HEK293 (cell line): ENCODE results near the gene PRKG1.

ENCODE experiments used
- CTCF ChIA-PET: fragments of 350-600 bp; formaldehyde crosslinking; extraction: SDS; loops from one replicate; lab custom pipeline; 2021; ENCODE audit warnings: antibody characterized with exemption; lab: Yijun Ruan, JAX
- POLR2A ChIA-PET: fragments of 300-600 bp; formaldehyde crosslinking; extraction: SDS; loops from one replicate; lab custom pipeline; 2020; ENCODE audit warnings: antibody characterized with exemption, inconsistent platforms; lab: Yijun Ruan, JAX
- H3K27ac ChIP-seq: fragments of 200-500 bp; sonication (Bioruptor generic); 2 replicates; pipeline ENCODE4 v1.5.1; 2014; ENCODE audit warnings: low read depth, low read length, control low read depth, inconsistent platforms; ENCODE audit errors: extremely low read depth
- H3K36me3 ChIP-seq, 2 experiments: fragments of 200-500 bp in 1 of 2; sonication (Bioruptor generic) in 1 of 2; 1 replicate in 1 of 2; 2 replicates in 1 of 2; pipeline ENCODE4 v1.5.1; 2014 to 2017; ENCODE audit warnings: inconsistent platforms in 2 of 2, low read length in 2 of 2; ENCODE audit not compliant: control insufficient read depth in 2 of 2, insufficient read depth in 1 of 2
- H3K4me1 ChIP-seq: fragments of 200-500 bp; sonication (Bioruptor generic); 2 replicates; pipeline ENCODE4 v1.5.1; 2014; ENCODE audit warnings: mild to moderate bottlenecking, low read length, inconsistent platforms; ENCODE audit not compliant: control insufficient read depth, insufficient read depth
- H3K4me3 ChIP-seq: 2 replicates; pipeline ENCODE4 v1.5.1; 2011; ENCODE audit warnings: low read depth, mild to moderate bottlenecking, control low read depth, low read length, moderate library complexity
- H3K9me3 ChIP-seq: fragments of 200-500 bp; sonication (Bioruptor generic); 2 replicates; pipeline ENCODE4 v1.5.1; 2014; ENCODE audit warnings: low read depth, low read length, inconsistent platforms; ENCODE audit not compliant: control insufficient read depth, insufficient read depth
- MZF1 ChIP-seq: fragments of 450-650 bp; formaldehyde crosslinking; IDR thresholded peaks from 2 replicates; pipeline ENCODE4 v1.5.1; 2017; ENCODE audit warnings: missing biosample characterization, missing genetic modification characterization, borderline replicate concordance
- ZEB2 ChIP-seq: fragments of 450-650 bp; formaldehyde crosslinking; IDR thresholded peaks from 2 replicates; pipeline ENCODE4 v1.5.1; 2016; ENCODE audit warnings: missing biosample characterization, missing genetic modification characterization
- ZIC2 ChIP-seq: fragments of 450-650 bp; formaldehyde crosslinking; IDR thresholded peaks from 2 replicates; pipeline ENCODE4 v1.5.1; 2016; ENCODE audit warnings: missing biosample characterization, missing genetic modification characterization
- ZNF114 ChIP-seq: fragments of 450-650 bp; formaldehyde crosslinking; IDR thresholded peaks from 2 replicates; pipeline ENCODE4 v1.5.0; 2017; ENCODE audit warnings: missing biosample characterization, missing genetic modification characterization
- ZNF133 ChIP-seq: fragments of 450-650 bp; formaldehyde crosslinking; IDR thresholded peaks from 2 replicates; pipeline ENCODE4 v1.5.1; 2016; ENCODE audit warnings: missing biosample characterization, missing genetic modification characterization
- ZNF19 ChIP-seq: fragments of 450-650 bp; formaldehyde crosslinking; IDR thresholded peaks from 2 replicates; pipeline ENCODE4; 2016; ENCODE audit warnings: missing biosample characterization, missing genetic modification characterization, low read depth
- ZNF221 ChIP-seq: fragments of 450-650 bp; formaldehyde crosslinking; IDR thresholded peaks from 2 replicates; pipeline ENCODE4 v1.5.1; 2017; ENCODE audit warnings: missing biosample characterization, missing genetic modification characterization, borderline replicate concordance
- ZNF223 ChIP-seq: fragments of 450-650 bp; formaldehyde crosslinking; IDR thresholded peaks from 2 replicates; pipeline ENCODE4 v1.5.1; 2016; ENCODE audit warnings: missing biosample characterization, missing genetic modification characterization
- ZNF423 ChIP-seq: fragments of 450-650 bp; formaldehyde crosslinking; IDR thresholded peaks from 2 replicates; pipeline ENCODE4 v1.5.1; 2016; ENCODE audit warnings: missing biosample characterization, missing genetic modification characterization
- ZNF549 ChIP-seq: fragments of 450-650 bp; IDR thresholded peaks from 2 replicates; pipeline ENCODE4 v1.5.1; 2018; ENCODE audit warnings: missing biosample characterization, missing genetic modification characterization, mild to moderate bottlenecking, inconsistent platforms, moderate library complexity
- ZNF610 ChIP-seq: fragments of 450-650 bp; formaldehyde crosslinking; IDR thresholded peaks from 2 replicates; pipeline ENCODE4 v1.5.1; 2016; ENCODE audit warnings: missing biosample characterization, missing genetic modification characterization, borderline replicate concordance
- ZNF621 ChIP-seq: fragments of 450-650 bp; formaldehyde crosslinking; IDR thresholded peaks from 2 replicates; pipeline ENCODE4 v1.5.1; 2017; ENCODE audit warnings: missing biosample characterization, missing genetic modification characterization
- ZNF623 ChIP-seq: fragments of 450-650 bp; formaldehyde crosslinking; IDR thresholded peaks from 2 replicates; pipeline ENCODE4 v1.5.1; 2016; ENCODE audit warnings: missing biosample characterization, missing genetic modification characterization
- ZNF677 ChIP-seq: fragments of 450-650 bp; IDR thresholded peaks from 2 replicates; pipeline ENCODE4 v1.5.0; 2018; ENCODE audit warnings: missing biosample characterization, mild to moderate bottlenecking, missing genetic modification characterization, moderate library complexity
- ZNF701 ChIP-seq: fragments of 450-650 bp; formaldehyde crosslinking; IDR thresholded peaks from 2 replicates; pipeline ENCODE4 v1.5.1; 2016; ENCODE audit warnings: missing biosample characterization, missing genetic modification characterization
- ZNF837 ChIP-seq: fragments of 450-650 bp; formaldehyde crosslinking; IDR thresholded peaks from 2 replicates; pipeline ENCODE4 v1.5.1; 2016; ENCODE audit warnings: missing biosample characterization, missing genetic modification characterization
- TF ChIP-seq, protein P1 (sequence below): fragments of 450-650 bp; formaldehyde crosslinking; IDR thresholded peaks from 2 replicates; pipeline ENCODE4 v1.5.1; 2017; ENCODE audit warnings: missing biosample characterization, missing genetic modification characterization
- TF ChIP-seq, protein P2 (sequence below): fragments of 450-650 bp; formaldehyde crosslinking; IDR thresholded peaks from 2 replicates; pipeline ENCODE4 v1.5.1; 2016; ENCODE audit warnings: missing biosample characterization, missing genetic modification characterization
- TF ChIP-seq, protein P3 (sequence below): fragments of 450-650 bp; formaldehyde crosslinking; IDR thresholded peaks from 2 replicates; pipeline ENCODE4 v1.5.1; 2016; ENCODE audit warnings: missing biosample characterization, missing genetic modification characterization
- TF ChIP-seq, protein P4 (sequence below): fragments of 450-650 bp; formaldehyde crosslinking; IDR thresholded peaks from 2 replicates; pipeline ENCODE4 v1.5.1; 2016; ENCODE audit warnings: missing biosample characterization, missing genetic modification characterization
- TF ChIP-seq, protein P5 (sequence below): fragments of 450-650 bp; formaldehyde crosslinking; IDR thresholded peaks from 2 replicates; pipeline ENCODE4 v1.5.1; 2016; ENCODE audit warnings: missing biosample characterization, missing genetic modification characterization
- TF ChIP-seq, protein P6 (sequence below): fragments of 450-650 bp; formaldehyde crosslinking; IDR thresholded peaks from 2 replicates; pipeline ENCODE4 v1.5.1; 2017; ENCODE audit warnings: missing biosample characterization, mild to moderate bottlenecking, missing genetic modification characterization, moderate library complexity

The PRKG1 gene

DNA sequence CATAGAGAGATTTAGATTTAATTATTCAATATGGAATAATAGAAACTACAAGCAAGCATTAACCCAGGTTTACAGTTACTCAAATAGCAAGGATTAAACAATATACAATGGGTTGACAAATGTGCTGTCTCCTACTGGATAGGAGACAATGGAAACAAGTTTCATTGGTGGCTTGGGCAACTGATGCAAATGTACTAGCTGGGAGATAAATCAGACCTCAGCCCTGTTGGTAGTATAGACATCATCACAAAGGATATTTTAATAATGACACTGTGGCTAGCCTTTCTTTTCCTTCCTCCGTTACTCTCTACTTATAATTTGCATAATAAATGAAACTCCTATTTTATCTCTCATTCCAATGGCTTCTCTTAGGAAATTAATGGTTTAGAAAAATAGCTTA lies 1143.2 kb downstream of the PRKG1 start:
- H3K36me3 ChIP-seq = no peaks in the 10 kb centered on the region
- TF ChIP-seq ZNF221 (tag by site-specific recombination) = no peak
- TF ChIP-seq ZNF114 = no peak
- no peak for TF ChIP-seq ZNF701 (tag by site-specific recombination)
- TF ChIP-seq, protein P1, sequence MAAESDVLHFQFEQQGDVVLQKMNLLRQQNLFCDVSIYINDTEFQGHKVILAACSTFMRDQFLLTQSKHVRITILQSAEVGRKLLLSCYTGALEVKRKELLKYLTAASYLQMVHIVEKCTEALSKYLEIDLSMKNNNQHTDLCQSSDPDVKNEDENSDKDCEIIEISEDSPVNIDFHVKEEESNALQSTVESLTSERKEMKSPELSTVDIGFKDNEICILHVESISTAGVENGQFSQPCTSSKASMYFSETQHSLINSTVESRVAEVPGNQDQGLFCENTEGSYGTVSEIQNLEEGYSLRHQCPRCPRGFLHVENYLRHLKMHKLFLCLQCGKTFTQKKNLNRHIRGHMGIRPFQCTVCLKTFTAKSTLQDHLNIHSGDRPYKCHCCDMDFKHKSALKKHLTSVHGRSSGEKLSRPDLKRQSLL (tag by site-specific recombination) = no peak
- no peak for TF ChIP-seq ZNF610 (tag by site-specific recombination)
- TF ChIP-seq ZNF549 (tag by site-specific recombination) = no peak
- TF ChIP-seq ZNF133 (tag by site-specific recombination) = no peak
- no peak for TF ChIP-seq ZEB2 (tag by site-specific recombination)
- TF ChIP-seq ZNF621 = no peak
- TF ChIP-seq, protein P2, sequence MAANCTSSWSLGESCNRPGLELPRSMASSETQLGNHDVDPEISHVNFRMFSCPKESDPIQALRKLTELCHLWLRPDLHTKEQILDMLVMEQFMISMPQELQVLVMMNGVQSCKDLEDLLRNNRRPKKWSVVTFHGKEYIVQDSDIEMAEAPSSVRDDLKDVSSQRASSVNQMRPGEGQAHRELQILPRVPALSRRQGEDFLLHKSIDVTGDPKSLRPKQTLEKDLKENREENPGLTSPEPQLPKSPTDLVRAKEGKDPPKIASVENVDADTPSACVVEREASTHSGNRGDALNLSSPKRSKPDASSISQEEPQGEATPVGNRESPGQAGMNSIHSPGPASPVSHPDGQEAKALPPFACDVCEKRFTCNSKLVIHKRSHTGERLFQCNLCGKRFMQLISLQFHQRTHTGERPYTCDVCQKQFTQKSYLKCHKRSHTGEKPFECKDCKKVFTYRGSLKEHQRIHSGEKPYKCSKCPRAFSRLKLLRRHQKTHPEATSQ = no peak
- no peak for TF ChIP-seq ZNF623
- TF ChIP-seq, protein P3, sequence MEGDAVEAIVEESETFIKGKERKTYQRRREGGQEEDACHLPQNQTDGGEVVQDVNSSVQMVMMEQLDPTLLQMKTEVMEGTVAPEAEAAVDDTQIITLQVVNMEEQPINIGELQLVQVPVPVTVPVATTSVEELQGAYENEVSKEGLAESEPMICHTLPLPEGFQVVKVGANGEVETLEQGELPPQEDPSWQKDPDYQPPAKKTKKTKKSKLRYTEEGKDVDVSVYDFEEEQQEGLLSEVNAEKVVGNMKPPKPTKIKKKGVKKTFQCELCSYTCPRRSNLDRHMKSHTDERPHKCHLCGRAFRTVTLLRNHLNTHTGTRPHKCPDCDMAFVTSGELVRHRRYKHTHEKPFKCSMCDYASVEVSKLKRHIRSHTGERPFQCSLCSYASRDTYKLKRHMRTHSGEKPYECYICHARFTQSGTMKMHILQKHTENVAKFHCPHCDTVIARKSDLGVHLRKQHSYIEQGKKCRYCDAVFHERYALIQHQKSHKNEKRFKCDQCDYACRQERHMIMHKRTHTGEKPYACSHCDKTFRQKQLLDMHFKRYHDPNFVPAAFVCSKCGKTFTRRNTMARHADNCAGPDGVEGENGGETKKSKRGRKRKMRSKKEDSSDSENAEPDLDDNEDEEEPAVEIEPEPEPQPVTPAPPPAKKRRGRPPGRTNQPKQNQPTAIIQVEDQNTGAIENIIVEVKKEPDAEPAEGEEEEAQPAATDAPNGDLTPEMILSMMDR = no peak
- no peak for TF ChIP-seq ZNF223 (tag by site-specific recombination)
- TF ChIP-seq, all 188 proteins: peak for 0
- ChIA-PET CTCF (interaction anchor here (1.6 to 1.9 kb wide), 3 partner anchors 11 to 1154 kb away, joined by 3 to 8 read pairs (median 7); no protein-coding TSS in a partner anchor), POLR2A (no interaction called here)
- Histone ChIP-seq H3K4me1 (peaks cover 2% of the 10 kb centered on the region; the same call in 1 of the 2 replicates), H3K9me3 (no peaks in the 10 kb centered on the region), H3K27ac (no peak overlapping the region), H3K4me3 (no peak overlapping the region)

DNA sequence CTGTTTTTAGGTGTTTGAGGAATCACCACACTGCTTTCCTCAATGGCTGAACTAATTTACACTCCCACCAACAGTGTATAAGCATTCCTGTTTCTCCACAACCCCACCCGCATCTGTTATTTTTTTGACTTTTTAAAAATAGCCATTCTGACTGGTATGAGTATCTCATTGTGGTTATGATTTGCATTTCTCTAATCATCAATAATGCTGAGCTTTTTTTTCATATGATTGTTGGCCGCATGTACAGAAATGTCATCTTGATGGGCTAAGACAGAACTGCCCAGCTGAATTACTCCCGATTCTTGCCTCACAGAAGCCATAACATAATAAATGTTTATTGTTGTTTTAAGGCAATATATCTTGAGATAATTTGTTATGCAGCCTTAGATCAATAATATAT lies 1146.7 kb downstream of the PRKG1 start:
- H3K4me3 ChIP-seq = no peak overlapping the region
- no peaks in the 10 kb centered on the region for H3K9me3 ChIP-seq
- no peak for TF ChIP-seq ZNF677 (tag by site-specific recombination)
- ChIA-PET CTCF (interaction anchor here (0.7 to 0.8 kb wide), 3 partner anchors 255 to 1569 kb away, joined by 3 to 6 read pairs (median 3); no protein-coding TSS in a partner anchor), POLR2A (no interaction called here)
- H3K27ac ChIP-seq = no peak overlapping the region
- peaks cover 2% of the 10 kb centered on the region; the same call in 1 of the 2 replicates for H3K4me1 ChIP-seq
- no peaks in the 10 kb centered on the region for H3K36me3 ChIP-seq

DNA sequence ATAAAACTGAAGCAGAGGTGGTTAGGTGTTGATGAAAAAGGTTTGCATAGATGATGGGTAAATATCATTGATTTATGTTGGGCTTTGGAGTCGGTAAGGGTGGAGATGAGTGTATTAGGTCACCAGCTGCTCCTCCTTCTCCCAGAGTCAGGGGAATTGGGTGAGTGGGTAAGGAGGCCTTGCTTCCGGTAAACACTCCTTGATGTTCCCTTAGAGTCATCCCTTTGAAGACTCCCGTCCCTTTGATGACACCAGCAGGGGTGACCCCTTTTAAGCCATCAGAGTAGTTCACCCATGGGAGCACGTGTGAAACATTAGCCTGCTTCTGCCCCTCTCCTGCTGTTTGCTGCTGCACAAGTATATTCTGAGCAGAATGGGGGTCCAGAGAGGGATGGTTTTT lies 1147.6 kb downstream of the PRKG1 start:
- Histone ChIP-seq H3K27ac (no peak overlapping the region), H3K4me1 (no peaks in the 10 kb centered on the region), H3K36me3 (no peaks in the 10 kb centered on the region), H3K4me3 (no peak overlapping the region), H3K9me3 (no peaks in the 10 kb centered on the region)
- ChIA-PET POLR2A (no interaction called here), CTCF (interaction anchor here (0.8 kb wide), 1 partner anchor 775 kb away, joined by 6 read pairs; no protein-coding TSS in a partner anchor)
- TF ChIP-seq ZNF837 (tag by site-specific recombination) (no peak), ZNF423 (tag by site-specific recombination) (no peak), ZNF19 (no peak), MZF1 (tag by site-specific recombination) (no peak), ZIC2 (tag by site-specific recombination) (peak; percentile 12; the same call in 1 of the 2 replicates)
- TF ChIP-seq, protein P4, sequence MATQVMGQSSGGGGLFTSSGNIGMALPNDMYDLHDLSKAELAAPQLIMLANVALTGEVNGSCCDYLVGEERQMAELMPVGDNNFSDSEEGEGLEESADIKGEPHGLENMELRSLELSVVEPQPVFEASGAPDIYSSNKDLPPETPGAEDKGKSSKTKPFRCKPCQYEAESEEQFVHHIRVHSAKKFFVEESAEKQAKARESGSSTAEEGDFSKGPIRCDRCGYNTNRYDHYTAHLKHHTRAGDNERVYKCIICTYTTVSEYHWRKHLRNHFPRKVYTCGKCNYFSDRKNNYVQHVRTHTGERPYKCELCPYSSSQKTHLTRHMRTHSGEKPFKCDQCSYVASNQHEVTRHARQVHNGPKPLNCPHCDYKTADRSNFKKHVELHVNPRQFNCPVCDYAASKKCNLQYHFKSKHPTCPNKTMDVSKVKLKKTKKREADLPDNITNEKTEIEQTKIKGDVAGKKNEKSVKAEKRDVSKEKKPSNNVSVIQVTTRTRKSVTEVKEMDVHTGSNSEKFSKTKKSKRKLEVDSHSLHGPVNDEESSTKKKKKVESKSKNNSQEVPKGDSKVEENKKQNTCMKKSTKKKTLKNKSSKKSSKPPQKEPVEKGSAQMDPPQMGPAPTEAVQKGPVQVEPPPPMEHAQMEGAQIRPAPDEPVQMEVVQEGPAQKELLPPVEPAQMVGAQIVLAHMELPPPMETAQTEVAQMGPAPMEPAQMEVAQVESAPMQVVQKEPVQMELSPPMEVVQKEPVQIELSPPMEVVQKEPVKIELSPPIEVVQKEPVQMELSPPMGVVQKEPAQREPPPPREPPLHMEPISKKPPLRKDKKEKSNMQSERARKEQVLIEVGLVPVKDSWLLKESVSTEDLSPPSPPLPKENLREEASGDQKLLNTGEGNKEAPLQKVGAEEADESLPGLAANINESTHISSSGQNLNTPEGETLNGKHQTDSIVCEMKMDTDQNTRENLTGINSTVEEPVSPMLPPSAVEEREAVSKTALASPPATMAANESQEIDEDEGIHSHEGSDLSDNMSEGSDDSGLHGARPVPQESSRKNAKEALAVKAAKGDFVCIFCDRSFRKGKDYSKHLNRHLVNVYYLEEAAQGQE (tag by site-specific recombination) = no peak
- TF ChIP-seq, protein P5, sequence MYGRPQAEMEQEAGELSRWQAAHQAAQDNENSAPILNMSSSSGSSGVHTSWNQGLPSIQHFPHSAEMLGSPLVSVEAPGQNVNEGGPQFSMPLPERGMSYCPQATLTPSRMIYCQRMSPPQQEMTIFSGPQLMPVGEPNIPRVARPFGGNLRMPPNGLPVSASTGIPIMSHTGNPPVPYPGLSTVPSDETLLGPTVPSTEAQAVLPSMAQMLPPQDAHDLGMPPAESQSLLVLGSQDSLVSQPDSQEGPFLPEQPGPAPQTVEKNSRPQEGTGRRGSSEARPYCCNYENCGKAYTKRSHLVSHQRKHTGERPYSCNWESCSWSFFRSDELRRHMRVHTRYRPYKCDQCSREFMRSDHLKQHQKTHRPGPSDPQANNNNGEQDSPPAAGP (tag by site-specific recombination) = 0 out of 2 replicates have a peak, but pooled peaks have one; percentile 23
- TF ChIP-seq, protein P6, sequence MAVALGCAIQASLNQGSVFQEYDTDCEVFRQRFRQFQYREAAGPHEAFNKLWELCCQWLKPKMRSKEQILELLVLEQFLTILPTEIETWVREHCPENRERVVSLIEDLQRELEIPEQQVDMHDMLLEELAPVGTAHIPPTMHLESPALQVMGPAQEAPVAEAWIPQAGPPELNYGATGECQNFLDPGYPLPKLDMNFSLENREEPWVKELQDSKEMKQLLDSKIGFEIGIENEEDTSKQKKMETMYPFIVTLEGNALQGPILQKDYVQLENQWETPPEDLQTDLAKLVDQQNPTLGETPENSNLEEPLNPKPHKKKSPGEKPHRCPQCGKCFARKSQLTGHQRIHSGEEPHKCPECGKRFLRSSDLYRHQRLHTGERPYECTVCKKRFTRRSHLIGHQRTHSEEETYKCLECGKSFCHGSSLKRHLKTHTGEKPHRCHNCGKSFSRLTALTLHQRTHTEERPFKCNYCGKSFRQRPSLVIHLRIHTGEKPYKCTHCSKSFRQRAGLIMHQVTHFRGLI (tag by site-specific recombination) = no peak
